Astrocyte (in vitro differentiated cells and primary cell): Measurements from ENCODE around the gene USP11.

Experiments used
- CTCF ChIP-seq: IDR thresholded peaks from 2 replicates; pipeline ENCODE4 v1.5.1; 2011; ENCODE audit warnings: low read depth, mild to moderate bottlenecking, inconsistent platforms, low read length, moderate library complexity; ENCODE audit not compliant: insufficient read depth
- EZH2 ChIP-seq: IDR thresholded peaks from 2 replicates; pipeline ENCODE4 v1.6.1; 2012; ENCODE audit warnings: mild to moderate bottlenecking, low read length, inconsistent platforms; ENCODE audit not compliant: insufficient read depth

- no peak for TF ChIP-seq CTCF
- TF ChIP-seq EZH2: no peak
Measured at GRCh38 chrX:47247206-47247998, 14.6 kb downstream of the USP11 start.
